ENCODE measurements around the gene DENND5A. TPM values are rescaled to one million over a fixed set of nuclear protein-coding genes. Genes with fewer than 3 reads are reported as not detected.

DENND5A gene
- total and polyA plus RNA-seq, 2 of the 8 experiments (the other 6 are each of a cell fraction or from before 2014, with no cell fraction given), result 65.7 to 139 TPM

- Histone ChIP-seq H3K79me1 (ENCODE audit: low read depth, low read length) (peaks cover 2% of the 10 kb centered on the region; the same call in 1 of the 2 replicates), H2BK20ac (ENCODE audit: low read length) (no peak overlapping the region), H4K5ac (ENCODE audit: insufficient read length, low read depth, low read length) (no peak overlapping the region), H3K56ac (replicated peaks; ENCODE audit: insufficient read length, low read depth, low read length) (no peak overlapping the region), H3K18ac (ENCODE audit: extremely low read depth, low read length) (no peak overlapping the region), H2BK5ac (ENCODE audit: low read depth, low read length) (no peak overlapping the region), H2BK12ac (ENCODE audit: low read depth, low read length) (no peak overlapping the region), H3K4ac (replicated peaks; ENCODE audit: insufficient read length, low read depth, low read length) (no peak overlapping the region), H3K9me3 (ENCODE audit: insufficient read depth in 2 of 2, low read depth in 1 of 2, low read length in 1 of 2) (no peaks in the 10 kb centered on the region), H4K8ac (ENCODE audit: extremely low read depth, insufficient read depth, low read length) (no peak overlapping the region), H4K91ac (replicated peaks; ENCODE audit: insufficient read length, low read length) (no peak overlapping the region), H2AFZ (ENCODE audit: low read length) (no peak overlapping the region), H3K27ac (ENCODE audit: low read depth, low read length) (no peak overlapping the region), H3K14ac (ENCODE audit: insufficient read length) (no peak overlapping the region), H3K79me2 (ENCODE audit: control insufficient read depth in 1 of 2, insufficient read depth in 2 of 2, low read length in 2 of 2) (peaks cover under 1 to 66% of the 10 kb centered on the region in 2 experiments; a peak in 3 of 4 replicates), H3K4me2 (ENCODE audit: insufficient read depth in 1 of 2, low read depth in 2 of 2, low read length in 2 of 2) (no peak overlapping the region), H2BK120ac (replicated peaks; ENCODE audit: low read depth, low read length) (no peak overlapping the region), H2AK5ac (ENCODE audit: low read depth, low read length) (no peak overlapping the region), H2BK15ac (ENCODE audit: low read length) (no peak overlapping the region), H3K23ac (ENCODE audit: insufficient read length) (no peak overlapping the region), H3K4me1 (replicated peaks in 1 of 4; ENCODE audit: control insufficient read depth in 3 of 4, insufficient read depth in 4 of 4, low read length in 3 of 4) (no peaks in the 10 kb centered on the region), H3K27me3 (replicated peaks in 1 of 4; ENCODE audit: control insufficient read depth in 3 of 4, extremely low read depth in 1 of 4, insufficient read depth in 3 of 4, low read length in 3 of 4) (no peaks in the 10 kb centered on the region), H3K23me2 (ENCODE audit: low read depth, low read length) (no peaks in the 10 kb centered on the region), H3K4me3 (ENCODE audit: extremely low read depth in 1 of 4, insufficient read depth in 2 of 4, low read depth in 3 of 4, low read length in 4 of 4) (no peak overlapping the region), H3K9ac (replicated peaks in 1 of 4; ENCODE audit: extremely low read depth in 1 of 4, low read depth in 3 of 4, low read length in 3 of 4) (no peak overlapping the region), H3K36me3 (ENCODE audit: control insufficient read depth in 2 of 4, insufficient read depth in 4 of 4, low read length in 3 of 4) (peaks cover 0 to 3% (median 0%) of the 10 kb centered on the region in 4 experiments; a peak in 1 of 8 replicates), H4K20me1 (replicated peaks in 1 of 2; ENCODE audit: control insufficient read depth in 1 of 2, insufficient read depth in 2 of 2, low read length in 2 of 2) (peaks cover 2% of the 10 kb centered on the region in 2 experiments)
- FAIRE-seq (no peak), DNase-seq (ENCODE audit: low read depth in 1 of 2, low spot score in 2 of 2) (no peak)
- CTCF ChIA-PET (ENCODE audit: partially characterized antibody), result interaction anchor here (0.7 to 1.2 kb wide), 2 partner anchors 39 to 87 kb away, joined by 3 to 4 read pairs; no protein-coding TSS in a partner anchor
- POLR2A ChIA-PET (ENCODE audit: partially characterized antibody), result no interaction called here
- WGBS, 2 experiments (ENCODE audit: extremely low coverage in 1 of 2, insufficient coverage in 1 of 2, insufficient read length in 1 of 2, insufficient replicate concordance in 2 of 2, low coverage in 1 of 2, low lambda C conversion rate in 2 of 2, missing lambda C conversion rate in 1 of 2), result 93% methylated on average over 3 of the region's 3 CpGs; no CpG with 5 or more reads in 1 of the 2 experiments
- TF ChIP-seq KDM4A (IDR thresholded peaks at IDR 0.05; ENCODE audit: low read depth, low read length, severe bottlenecking), result no peak
- no peak for TF ChIP-seq KDM5A (IDR thresholded peaks at IDR 0.05; ENCODE audit: low read length)
- no peak for TF ChIP-seq POLR2AphosphoS5 (IDR thresholded peaks at IDR 0.05; ENCODE audit: low read depth, low read length)
- no peak for TF ChIP-seq RNF2 (IDR thresholded peaks at IDR 0.05; ENCODE audit: borderline replicate concordance, low read depth, low read length, missing control alignments, poor library complexity, severe bottlenecking)
- TF ChIP-seq RFX5 (IDR thresholded peaks at IDR 0.05; ENCODE audit: borderline replicate concordance, low read depth, low read length), result no peak
- no peak for TF ChIP-seq RAD21 (IDR thresholded peaks at IDR 0.05 in 1 of 2, conservative IDR thresholded peaks at IDR 0.05 in 1 of 2; ENCODE audit: low read depth in 2 of 2, low read length in 2 of 2)
- no peak for TF ChIP-seq BCL11A (IDR thresholded peaks at IDR 0.05; ENCODE audit: low read depth in 2 of 2, low read length in 2 of 2)
These were observed 10.7 kb downstream of the DENND5A start for GRCh38 chr11:9254416-9254815.

Data from H1 (cell line).